Uterus (tissue), 2 donors: ENCODE results near the gene SORCS3.

Experiments
- POLR2A ChIP-seq, 2 donors: fragments of 450-650 bp; IDR thresholded peaks; one replicate each; pipeline ENCODE4 v1.6.1; 2016; ENCODE audit warnings: antibody characterized with exemption in 2 of 2, mild to moderate bottlenecking in 1 of 2, moderate library complexity in 1 of 2
- TF ChIP-seq, protein P1 (sequence below), 4 experiments: fragments of 200-600 bp in 2 of 4; fragments of 450-650 bp in 2 of 4; sonication (generic) in 2 of 4; IDR thresholded peaks; one replicate each; pipeline ENCODE4 v1.5.1; 2016 to 2019; ENCODE audit warnings: antibody characterized with exemption in 4 of 4, mild to moderate bottlenecking in 2 of 4, moderate library complexity in 1 of 4

DNA sequence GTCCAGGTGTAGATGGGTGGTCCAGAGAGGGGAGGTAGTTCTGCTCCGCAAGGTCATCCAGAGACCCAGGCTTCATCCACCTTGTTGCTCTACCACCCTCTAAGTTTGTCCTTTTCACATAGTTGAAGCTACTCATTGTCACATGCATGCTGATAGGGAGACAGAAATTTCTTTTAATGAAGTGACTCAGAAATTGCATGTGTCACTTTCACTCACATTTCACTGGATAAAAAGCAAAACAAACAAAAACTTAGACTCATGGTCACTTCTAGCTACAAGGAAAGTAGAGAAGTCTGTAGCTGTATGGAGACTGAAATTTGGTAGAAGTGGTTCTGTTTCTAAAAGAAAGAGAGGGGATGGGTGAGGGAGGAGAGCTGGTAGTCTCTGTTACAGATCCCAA is 161.9 kb downstream of the SORCS3 start:
- TF ChIP-seq POLR2A (IDR thresholded peaks at IDR 0.05): no peak
- TF ChIP-seq, protein P1, sequence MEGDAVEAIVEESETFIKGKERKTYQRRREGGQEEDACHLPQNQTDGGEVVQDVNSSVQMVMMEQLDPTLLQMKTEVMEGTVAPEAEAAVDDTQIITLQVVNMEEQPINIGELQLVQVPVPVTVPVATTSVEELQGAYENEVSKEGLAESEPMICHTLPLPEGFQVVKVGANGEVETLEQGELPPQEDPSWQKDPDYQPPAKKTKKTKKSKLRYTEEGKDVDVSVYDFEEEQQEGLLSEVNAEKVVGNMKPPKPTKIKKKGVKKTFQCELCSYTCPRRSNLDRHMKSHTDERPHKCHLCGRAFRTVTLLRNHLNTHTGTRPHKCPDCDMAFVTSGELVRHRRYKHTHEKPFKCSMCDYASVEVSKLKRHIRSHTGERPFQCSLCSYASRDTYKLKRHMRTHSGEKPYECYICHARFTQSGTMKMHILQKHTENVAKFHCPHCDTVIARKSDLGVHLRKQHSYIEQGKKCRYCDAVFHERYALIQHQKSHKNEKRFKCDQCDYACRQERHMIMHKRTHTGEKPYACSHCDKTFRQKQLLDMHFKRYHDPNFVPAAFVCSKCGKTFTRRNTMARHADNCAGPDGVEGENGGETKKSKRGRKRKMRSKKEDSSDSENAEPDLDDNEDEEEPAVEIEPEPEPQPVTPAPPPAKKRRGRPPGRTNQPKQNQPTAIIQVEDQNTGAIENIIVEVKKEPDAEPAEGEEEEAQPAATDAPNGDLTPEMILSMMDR (IDR thresholded peaks at IDR 0.05): no peak
